ENCODE measurements around the gene DNAH3. TPM values are rescaled to one million over a fixed set of nuclear protein-coding genes. Genes with fewer than 3 reads are reported as not detected.

Gene DNAH3
- total and polyA plus RNA-seq, 2 of the 8 experiments (the other 6 are each of a cell fraction or from before 2014, with no cell fraction given): 0.57 to 0.71 TPM

DNA sequence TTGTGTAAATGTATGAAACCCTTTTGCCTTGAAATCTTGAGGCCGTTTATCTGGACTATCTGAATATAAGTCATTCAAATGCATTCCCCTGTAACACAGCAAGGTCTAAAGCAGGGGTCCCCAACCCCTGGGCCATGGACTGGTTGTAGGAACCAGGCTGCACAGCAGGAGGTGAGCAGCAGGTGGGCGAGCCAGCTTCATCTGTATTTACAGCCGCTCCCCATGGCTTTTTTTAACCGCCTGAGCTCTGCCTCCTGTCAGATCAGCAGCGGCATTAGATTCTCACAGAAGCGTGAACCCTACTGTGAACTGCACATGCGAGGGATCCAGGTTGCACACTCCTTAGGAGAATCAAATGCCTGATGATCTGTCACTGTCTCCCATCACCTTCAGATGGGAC, 24.1 kb downstream of the DNAH3 start:
- no peak overlapping the region for H2BK120ac ChIP-seq (replicated peaks; ENCODE audit: low read depth, low read length)
- CTCF ChIA-PET (ENCODE audit: partially characterized antibody): no interaction called here
- no peak overlapping the region for H3K9ac ChIP-seq (replicated peaks in 1 of 4; ENCODE audit: extremely low read depth in 1 of 4, low read depth in 3 of 4, low read length in 3 of 4)
- no peak overlapping the region for H4K8ac ChIP-seq (ENCODE audit: extremely low read depth, insufficient read depth, low read length)
- no peak overlapping the region for H2BK5ac ChIP-seq (ENCODE audit: low read depth, low read length)
- no peak overlapping the region for H3K4me3 ChIP-seq (ENCODE audit: extremely low read depth in 1 of 4, insufficient read depth in 2 of 4, low read depth in 3 of 4, low read length in 4 of 4)
- H4K20me1 ChIP-seq (replicated peaks in 1 of 2; ENCODE audit: control insufficient read depth in 1 of 2, insufficient read depth in 2 of 2, low read length in 2 of 2): no peaks in the 10 kb centered on the region
- no peak overlapping the region for H3K56ac ChIP-seq (replicated peaks; ENCODE audit: insufficient read length, low read depth, low read length)
- no peaks in the 10 kb centered on the region for H3K79me1 ChIP-seq (ENCODE audit: low read depth, low read length)
- no peak overlapping the region for H3K14ac ChIP-seq (ENCODE audit: insufficient read length)
- H2BK15ac ChIP-seq (ENCODE audit: low read length): no peak overlapping the region
- H4K91ac ChIP-seq (replicated peaks; ENCODE audit: insufficient read length, low read length): no peak overlapping the region
- POLR2A ChIA-PET (ENCODE audit: partially characterized antibody): interaction anchor here (0.7 kb wide), 1 partner anchor 32 kb away, joined by 3 read pairs; no protein-coding TSS in a partner anchor
- H3K27ac ChIP-seq (ENCODE audit: low read depth, low read length): no peak overlapping the region
- peak overlapping the region; percentile 12 to 39; a peak in 1 of 4 replicates for H3K4me2 ChIP-seq (ENCODE audit: insufficient read depth in 1 of 2, low read depth in 2 of 2, low read length in 2 of 2)
- FAIRE-seq: no peak
- no peak overlapping the region for H3K23ac ChIP-seq (ENCODE audit: insufficient read length)
- DNase-seq (ENCODE audit: low read depth in 1 of 2, low spot score in 2 of 2): no peak
- no peak overlapping the region for H2AK5ac ChIP-seq (ENCODE audit: low read depth, low read length)
- 59% methylated on average over 7 of the region's 7 CpGs; no CpG with 5 or more reads in 1 of the 2 experiments for WGBS, 2 experiments (ENCODE audit: extremely low coverage in 1 of 2, insufficient coverage in 1 of 2, insufficient read length in 1 of 2, insufficient replicate concordance in 2 of 2, low coverage in 1 of 2, low lambda C conversion rate in 2 of 2, missing lambda C conversion rate in 1 of 2)
- H2BK12ac ChIP-seq (ENCODE audit: low read depth, low read length): no peak overlapping the region
- H4K5ac ChIP-seq (ENCODE audit: insufficient read length, low read depth, low read length): no peak overlapping the region
- H3K79me2 ChIP-seq (ENCODE audit: control insufficient read depth in 1 of 2, insufficient read depth in 2 of 2, low read length in 2 of 2): no peaks in the 10 kb centered on the region
- H2AFZ ChIP-seq (ENCODE audit: low read length): no peak overlapping the region
- no peak overlapping the region for H2BK20ac ChIP-seq (ENCODE audit: low read length)
- peaks cover 0 to 7% (median 3%) of the 10 kb centered on the region in 4 experiments; a peak in 6 of 7 replicates for H3K4me1 ChIP-seq (replicated peaks in 1 of 4; ENCODE audit: control insufficient read depth in 3 of 4, insufficient read depth in 4 of 4, low read length in 3 of 4)
- no peak overlapping the region for H3K18ac ChIP-seq (ENCODE audit: extremely low read depth, low read length)
- no peaks in the 10 kb centered on the region for H3K27me3 ChIP-seq (replicated peaks in 1 of 4; ENCODE audit: control insufficient read depth in 3 of 4, extremely low read depth in 1 of 4, insufficient read depth in 3 of 4, low read length in 3 of 4)
- no peaks in the 10 kb centered on the region for H3K23me2 ChIP-seq (ENCODE audit: low read depth, low read length)
- H3K36me3 ChIP-seq (ENCODE audit: control insufficient read depth in 2 of 4, insufficient read depth in 4 of 4, low read length in 3 of 4): no peaks in the 10 kb centered on the region
- H3K4ac ChIP-seq (replicated peaks; ENCODE audit: insufficient read length, low read depth, low read length): no peak overlapping the region
- no peaks in the 10 kb centered on the region for H3K9me3 ChIP-seq (ENCODE audit: insufficient read depth in 2 of 2, low read depth in 1 of 2, low read length in 1 of 2)
- TF ChIP-seq TEAD4 (IDR thresholded peaks at IDR 0.05; ENCODE audit: low read depth, low read length) (no peak), HDAC2 (IDR thresholded peaks at IDR 0.05; ENCODE audit: borderline replicate concordance in 1 of 2, low read depth in 2 of 2, low read length in 2 of 2) (no peak), TCF12 (IDR thresholded peaks at IDR 0.05; ENCODE audit: low read depth, low read length) (no peak), SUZ12 (IDR thresholded peaks at IDR 0.05; ENCODE audit: low read length) (no peak), SIX5 (IDR thresholded peaks at IDR 0.05; ENCODE audit: low read depth, low read length) (no peak), EZH2 (IDR thresholded peaks at IDR 0.05; ENCODE audit: low read depth, low read length, severe bottlenecking) (no peak), KDM4A (IDR thresholded peaks at IDR 0.05; ENCODE audit: low read depth, low read length, severe bottlenecking) (no peak), JUN (IDR thresholded peaks at IDR 0.05; ENCODE audit: low read depth, low read length) (no peak), POLR2A (IDR thresholded peaks at IDR 0.05; ENCODE audit: control extremely low read depth in 1 of 2, low read depth in 2 of 2, low read length in 2 of 2) (no peak), POU5F1 (IDR thresholded peaks at IDR 0.05; ENCODE audit: low read depth, low read length) (no peak), KDM1A (IDR thresholded peaks at IDR 0.05; ENCODE audit: borderline replicate concordance, low read length) (no peak), CBX8 (IDR thresholded peaks at IDR 0.05; ENCODE audit: borderline replicate concordance, low read depth, low read length) (no peak), ZNF274 (IDR thresholded peaks at IDR 0.05; ENCODE audit: borderline replicate concordance, extremely low read depth, low read length) (no peak), CHD2 (IDR thresholded peaks at IDR 0.05; ENCODE audit: low read length) (no peak)
- TF ChIP-seq, protein P1, sequence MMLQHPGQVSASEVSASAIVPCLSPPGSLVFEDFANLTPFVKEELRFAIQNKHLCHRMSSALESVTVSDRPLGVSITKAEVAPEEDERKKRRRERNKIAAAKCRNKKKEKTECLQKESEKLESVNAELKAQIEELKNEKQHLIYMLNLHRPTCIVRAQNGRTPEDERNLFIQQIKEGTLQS (IDR thresholded peaks at IDR 0.05; ENCODE audit: insufficient read depth, low read depth, low read length): no peak

All from H1 (cell line).